Endothelial cell of umbilical vein (primary cell): ENCODE measurements around the gene ITGA7.

ENCODE experiments used
- EZH2 ChIP-seq: IDR thresholded peaks from 2 replicates; pipeline ENCODE4 v1.6.1; 2012; ENCODE audit warnings: borderline replicate concordance, low read depth, mild to moderate bottlenecking, moderate library complexity, low read length, inconsistent platforms; ENCODE audit not compliant: severe bottlenecking
- JUN ChIP-seq: IDR thresholded peaks from 2 replicates; pipeline ENCODE4 v1.6.1; 2011; ENCODE audit warnings: borderline replicate concordance, low read depth; ENCODE audit not compliant: insufficient read length, insufficient read depth
- POLR2A ChIP-seq: IDR thresholded peaks from 2 replicates; pipeline ENCODE4 v1.6.1; 2012; ENCODE audit warnings: low read depth, mild to moderate bottlenecking, control low read depth, low read length
- TF ChIP-seq, protein P1 (sequence below), 2 donors: IDR thresholded peaks; 1 replicate in 1 of 2; 2 replicates in 1 of 2; pipeline ENCODE4 v1.5.1; 2011; ENCODE audit warnings: low read length in 2 of 2, mild to moderate bottlenecking in 2 of 2, moderate library complexity in 2 of 2, control low read depth in 1 of 2, inconsistent platforms in 1 of 2, low read depth in 1 of 2; ENCODE audit not compliant: insufficient read depth in 1 of 2; ENCODE audit errors: extremely low read depth in 1 of 2

DNA sequence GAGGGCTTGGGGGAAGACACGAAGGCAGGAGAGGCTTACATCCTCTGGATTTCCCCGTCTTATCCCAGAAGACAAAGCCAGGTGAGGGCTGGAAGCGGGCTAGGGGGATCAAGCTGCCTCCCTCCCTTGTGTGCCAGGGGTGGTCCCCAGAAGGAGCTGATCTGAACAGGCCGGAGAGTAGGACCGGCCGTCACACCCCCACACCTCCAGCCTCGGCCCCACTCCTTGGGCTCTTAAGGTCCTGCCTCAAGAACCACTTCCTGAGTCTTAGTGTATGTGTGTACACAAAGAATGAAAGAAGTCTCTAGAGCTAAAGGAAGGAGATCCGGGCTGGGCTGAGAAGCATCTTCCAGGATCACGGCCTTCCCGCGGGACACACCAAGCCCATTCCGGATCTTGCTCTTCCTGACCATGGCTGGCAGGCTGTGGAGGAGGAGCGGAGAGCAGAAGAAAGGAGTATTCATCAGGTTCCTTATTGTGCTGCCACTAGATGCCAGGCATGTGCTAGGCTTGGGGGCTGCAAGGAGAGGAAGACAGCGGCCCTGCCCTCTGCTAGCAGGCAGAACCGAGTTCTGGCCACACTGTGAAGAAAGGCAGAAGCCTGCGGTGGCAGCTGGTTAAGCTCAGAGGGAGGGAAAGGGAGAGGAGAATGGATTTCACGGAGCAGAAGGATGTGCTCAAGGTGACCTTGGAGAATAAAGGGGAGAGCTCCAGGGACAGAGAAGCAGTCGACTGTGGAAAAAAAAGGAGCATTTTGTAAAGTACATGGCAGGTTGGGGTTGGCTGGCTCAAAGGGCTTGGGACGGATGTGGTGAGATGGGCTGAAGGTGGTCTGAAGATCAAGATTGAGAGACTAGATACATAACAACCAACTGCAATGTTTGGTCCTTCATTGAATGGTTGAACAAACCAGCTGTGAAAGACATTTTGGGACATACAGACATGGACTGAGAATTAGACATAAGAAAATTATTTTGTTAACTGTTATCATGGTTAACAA lies 22.4 kb upstream of the ITGA7 start:
- TF ChIP-seq, protein P1, sequence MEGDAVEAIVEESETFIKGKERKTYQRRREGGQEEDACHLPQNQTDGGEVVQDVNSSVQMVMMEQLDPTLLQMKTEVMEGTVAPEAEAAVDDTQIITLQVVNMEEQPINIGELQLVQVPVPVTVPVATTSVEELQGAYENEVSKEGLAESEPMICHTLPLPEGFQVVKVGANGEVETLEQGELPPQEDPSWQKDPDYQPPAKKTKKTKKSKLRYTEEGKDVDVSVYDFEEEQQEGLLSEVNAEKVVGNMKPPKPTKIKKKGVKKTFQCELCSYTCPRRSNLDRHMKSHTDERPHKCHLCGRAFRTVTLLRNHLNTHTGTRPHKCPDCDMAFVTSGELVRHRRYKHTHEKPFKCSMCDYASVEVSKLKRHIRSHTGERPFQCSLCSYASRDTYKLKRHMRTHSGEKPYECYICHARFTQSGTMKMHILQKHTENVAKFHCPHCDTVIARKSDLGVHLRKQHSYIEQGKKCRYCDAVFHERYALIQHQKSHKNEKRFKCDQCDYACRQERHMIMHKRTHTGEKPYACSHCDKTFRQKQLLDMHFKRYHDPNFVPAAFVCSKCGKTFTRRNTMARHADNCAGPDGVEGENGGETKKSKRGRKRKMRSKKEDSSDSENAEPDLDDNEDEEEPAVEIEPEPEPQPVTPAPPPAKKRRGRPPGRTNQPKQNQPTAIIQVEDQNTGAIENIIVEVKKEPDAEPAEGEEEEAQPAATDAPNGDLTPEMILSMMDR (IDR thresholded peaks at IDR 0.05; ENCODE audit: extremely low read depth in 1 of 2, insufficient read depth in 1 of 2, low read depth in 1 of 2, low read length in 2 of 2): peak in 1 of 2 donors; percentile 1
- no peak for TF ChIP-seq EZH2
- TF ChIP-seq POLR2A: peak; percentile 56
- no peak for TF ChIP-seq JUN
